CD4-positive, alpha-beta T cell treated with Interleukin-10 for 1 hour (primary cell): ENCODE measurements around the gene F12.
"Not testable (repeated sequence)": the region's sequence is repeated elsewhere in the genome, so short reads cannot be mapped to it uniquely, and the experiment has no call there.

Experiments used
- DNase-seq: peaks from one replicate; pipeline ENCODE4 v3.0.0-alpha.2; 2020

The F12 gene

GRCh38 chr5:177367323-177367848, 42.0 kb downstream of the F12 start:
- DNase-seq: no peak

- DNase-seq: no peak
Measured at GRCh38 chr5:177366528-177367322, 42.6 kb downstream of the F12 start.

DNA sequence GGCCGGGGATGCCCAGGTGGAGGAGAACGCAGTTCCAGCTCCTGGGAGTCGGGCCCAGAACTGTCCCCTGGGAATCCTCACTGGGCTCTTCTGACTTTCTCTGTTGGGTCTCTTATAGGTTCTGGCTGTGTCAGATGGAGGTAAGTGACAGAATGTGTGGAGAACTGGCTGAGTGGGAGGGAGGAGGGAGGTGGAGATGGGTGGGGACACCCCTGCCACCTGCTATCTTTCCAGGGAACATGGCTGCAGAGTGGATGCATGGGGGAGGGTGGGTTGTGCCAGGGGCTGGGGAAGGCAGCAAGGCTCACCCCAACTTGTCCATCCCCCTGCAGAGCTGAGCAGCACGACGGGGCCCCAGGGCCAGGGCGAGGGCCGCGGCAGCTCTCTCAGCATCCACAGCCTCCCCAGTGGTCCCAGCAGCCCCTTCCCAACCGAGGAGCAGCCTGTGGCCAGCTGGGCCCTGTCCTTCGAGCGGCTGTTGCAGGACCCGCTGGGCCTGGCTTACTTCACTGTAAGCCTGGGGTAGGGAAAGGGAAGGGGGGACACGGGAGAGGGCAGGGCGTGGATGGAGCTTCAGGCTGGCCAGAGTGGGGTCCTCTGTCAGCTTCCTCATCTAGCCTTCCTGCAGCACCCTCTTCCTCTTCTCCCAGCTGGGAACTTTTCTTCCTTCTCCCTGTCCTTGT, 43.4 kb downstream of the F12 start:
- DNase-seq: no peak

- no peak for DNase-seq
Measured at GRCh38 chr5:177364159-177364962, 45.0 kb downstream of the F12 start.

- DNase-seq: no peak
Measured at GRCh38 chr5:177363565-177363964, 45.8 kb downstream of the F12 start.

GRCh38 chr5:177362610-177363507, 46.5 kb downstream of the F12 start:
- peak; percentile 84 for DNase-seq

DNA sequence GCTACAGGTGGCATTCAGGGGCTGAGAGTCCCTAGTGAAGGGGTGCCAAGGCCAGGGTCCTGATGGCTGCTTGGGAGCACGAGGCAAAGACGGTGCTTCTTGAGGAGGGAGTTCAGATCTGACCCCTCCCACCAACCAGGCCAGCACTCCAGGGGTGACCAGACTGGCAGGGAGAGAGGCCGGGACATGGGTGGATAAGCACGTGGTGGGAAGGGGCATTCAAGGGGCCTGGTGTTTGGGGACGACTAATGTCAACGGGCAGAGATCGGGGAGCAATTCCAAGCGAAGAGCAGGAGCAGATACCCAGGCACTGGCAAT, 47.1 kb downstream of the F12 start:
- no peak for DNase-seq

GRCh38 chr5:177361418-177362291, 47.7 kb downstream of the F12 start:
- no peak for DNase-seq

DNA sequence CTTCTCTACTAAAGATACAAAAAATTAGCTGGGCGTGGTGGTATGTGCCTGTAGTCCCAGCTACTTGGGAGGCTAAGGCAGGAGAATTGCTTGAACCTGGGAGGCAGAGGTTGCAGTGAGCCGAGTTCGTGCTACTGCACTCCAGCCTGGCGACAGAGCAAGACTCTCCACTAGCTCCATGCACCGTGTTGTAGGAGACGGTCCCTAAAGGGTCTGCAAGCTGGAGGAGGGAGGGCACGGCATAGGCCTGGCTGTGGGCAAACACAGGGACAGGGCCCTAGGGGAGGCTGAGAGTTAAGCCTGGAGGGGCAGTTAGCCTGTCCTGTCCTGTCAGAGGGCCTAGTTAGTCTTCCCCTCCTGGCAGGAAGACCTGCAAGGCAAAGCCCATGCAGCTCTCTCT, 48.6 kb downstream of the F12 start:
- not testable (repeated sequence) for DNase-seq

GRCh38 chr5:177359860-177360259, 49.5 kb downstream of the F12 start:
- no peak for DNase-seq

DNA sequence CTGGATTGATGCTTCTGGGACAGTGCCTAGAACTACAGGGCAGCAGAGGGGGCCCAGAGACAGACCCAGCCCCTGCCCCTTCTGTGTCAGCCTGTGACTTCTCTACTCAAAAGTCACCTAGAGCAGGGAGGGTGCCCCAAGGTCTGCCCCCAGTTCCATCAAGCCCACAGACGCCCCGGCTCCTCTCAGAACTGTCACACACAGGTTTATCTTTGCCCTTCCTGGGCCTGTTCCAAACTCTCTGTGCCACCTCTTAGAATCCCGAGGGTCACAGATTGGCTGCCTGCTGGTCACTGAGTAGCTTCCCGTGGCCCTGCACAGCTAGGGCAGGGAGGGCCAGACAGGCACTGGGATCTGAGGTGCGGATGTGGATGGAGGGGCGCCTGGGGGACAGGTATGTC, 49.9 kb downstream of the F12 start:
- DNase-seq: no peak

DNA sequence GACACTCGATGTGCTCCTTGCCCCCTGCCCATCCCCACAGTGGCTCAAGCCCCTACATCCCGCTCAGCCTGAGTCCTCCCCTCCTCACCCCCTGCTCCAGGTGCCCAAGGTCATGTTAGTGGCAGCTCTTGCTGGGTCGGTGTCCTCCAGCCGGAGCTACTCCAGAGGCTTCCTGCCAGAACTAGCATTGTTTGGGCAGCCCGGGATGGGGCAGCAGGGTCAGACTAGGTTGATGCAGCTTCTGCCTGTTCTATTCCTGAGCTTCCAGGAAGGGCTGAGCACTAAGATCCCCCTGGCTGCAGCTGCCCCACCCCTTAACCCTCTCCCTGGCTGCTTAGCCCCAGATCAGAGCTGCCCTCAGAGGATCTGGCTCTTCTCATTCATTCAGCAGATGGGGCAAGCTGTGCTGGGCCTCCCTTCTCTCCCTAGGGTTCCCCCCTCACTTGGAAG, 51.0 kb downstream of the F12 start:
- DNase-seq: no peak

GRCh38 chr5:177357459-177358351, 51.7 kb downstream of the F12 start, which contains the start of gene RGS14:
Gene RGS14 (plus strand): TSS chr5:177357924. CDS start chr5:177358025, 101 bp downstream.
- DNase-seq: peak; percentile 87

DNA sequence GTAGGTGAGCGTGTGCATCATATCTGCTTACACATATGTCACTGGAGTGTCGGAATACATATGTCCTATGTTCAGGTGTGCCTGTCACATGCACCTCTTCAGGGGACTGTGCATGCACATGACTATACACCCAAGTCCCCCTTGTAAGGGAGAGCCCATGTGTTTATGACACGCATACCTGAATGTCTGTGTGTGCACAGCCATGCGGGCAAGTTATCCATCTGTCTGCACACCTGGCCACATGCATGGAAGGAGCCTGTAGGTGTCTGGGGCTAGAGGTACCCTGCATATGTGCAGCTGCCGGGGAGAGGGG, 52.3 kb downstream of the F12 start:
- DNase-seq: no peak

DNA sequence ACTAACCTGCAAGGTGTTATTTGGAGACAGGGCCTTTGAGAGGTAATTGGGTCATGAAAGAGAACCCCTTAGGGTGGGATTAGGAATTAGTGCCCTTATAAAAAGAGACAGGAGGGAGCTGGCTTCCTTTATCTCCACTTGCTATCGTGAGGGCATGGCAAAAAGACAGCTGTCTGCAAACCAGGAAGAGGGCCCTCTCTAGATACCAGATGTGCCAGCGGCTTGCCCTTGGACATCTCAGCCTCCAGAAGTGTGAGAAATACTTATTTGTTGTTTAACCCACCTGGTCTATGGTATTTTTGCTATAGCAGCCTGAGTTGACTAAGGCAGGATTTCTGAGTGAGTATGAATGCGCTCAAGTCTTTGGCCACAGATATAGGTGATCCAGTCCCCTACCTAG, 52.6 kb downstream of the F12 start:
- no peak for DNase-seq

GRCh38 chr5:177355868-177356168, 53.5 kb downstream of the F12 start:
- no peak for DNase-seq

GRCh38 chr5:177355162-177355867, 54.0 kb downstream of the F12 start:
- DNase-seq: no peak

- DNase-seq: no peak
Measured at GRCh38 chr5:177354711-177355110, 54.7 kb downstream of the F12 start.

- no peak for DNase-seq
Measured at GRCh38 chr5:177354256-177354655, 55.1 kb downstream of the F12 start.

GRCh38 chr5:177353093-177353492, 56.3 kb downstream of the F12 start:
- no peak for DNase-seq
